OCI-LY7 (cell line): ENCODE results near the gene ANKRD18A.

Experiments
- EZH2phosphoT487 ChIP-seq: fragments of 200-600 bp; sonication (generic); IDR thresholded peaks from 2 replicates; pipeline ENCODE4 v1.6.1; 2018; ENCODE audit warnings: low read depth, borderline replicate concordance, mild to moderate bottlenecking, mixed run types, antibody characterized with exemption, low read length, moderate library complexity, mixed read lengths
- TF ChIP-seq, protein P1 (sequence below): fragments of 200-600 bp; sonication (generic); conservative IDR thresholded peaks from 2 replicates; pipeline ENCODE4 v1.5.1; 2014; ENCODE audit warnings: mild to moderate bottlenecking, antibody characterized with exemption, low read length, moderate library complexity, mixed read lengths

DNA sequence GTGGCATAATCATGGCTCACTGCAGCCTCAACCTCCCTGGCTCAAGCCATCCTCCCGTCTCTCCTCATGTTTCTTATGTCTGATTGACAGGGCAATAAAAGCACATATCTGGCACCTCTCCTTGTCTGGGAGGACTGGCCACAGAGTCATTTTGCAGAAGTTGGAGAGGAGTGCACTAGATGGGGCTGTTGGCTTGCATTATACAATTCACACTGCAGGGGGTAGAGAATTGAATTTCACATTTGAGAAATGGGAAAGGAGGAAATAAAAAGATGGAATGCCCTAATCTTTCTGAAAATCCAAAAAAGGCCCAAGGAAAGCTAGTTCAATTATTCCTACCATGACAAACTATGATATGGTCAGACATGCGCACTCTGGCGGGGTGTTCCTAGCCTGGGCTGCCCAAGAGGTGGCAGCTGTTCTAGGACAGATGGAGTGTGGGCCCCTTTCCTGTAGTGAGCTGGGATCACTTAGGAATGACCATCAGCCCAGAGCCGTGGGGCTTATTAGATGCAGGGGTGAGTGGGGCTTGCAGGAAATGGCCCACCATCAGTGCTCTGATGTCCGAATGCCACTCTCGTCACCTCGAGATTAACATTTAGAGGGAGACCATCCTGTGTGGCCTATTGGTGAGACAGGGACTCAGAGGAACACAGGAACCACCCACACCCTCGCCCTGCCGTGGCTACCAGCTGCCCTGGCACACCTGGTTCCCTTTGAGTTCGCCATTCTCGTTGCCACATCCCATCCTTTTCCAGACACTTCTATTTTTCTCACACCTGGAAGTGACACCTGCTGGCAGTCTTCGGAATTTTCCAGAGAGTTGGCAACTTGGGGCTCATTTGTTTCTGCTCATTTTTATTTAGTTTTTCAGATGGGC lies 21.8 kb upstream of the ANKRD18A start:
- TF ChIP-seq, protein P1, sequence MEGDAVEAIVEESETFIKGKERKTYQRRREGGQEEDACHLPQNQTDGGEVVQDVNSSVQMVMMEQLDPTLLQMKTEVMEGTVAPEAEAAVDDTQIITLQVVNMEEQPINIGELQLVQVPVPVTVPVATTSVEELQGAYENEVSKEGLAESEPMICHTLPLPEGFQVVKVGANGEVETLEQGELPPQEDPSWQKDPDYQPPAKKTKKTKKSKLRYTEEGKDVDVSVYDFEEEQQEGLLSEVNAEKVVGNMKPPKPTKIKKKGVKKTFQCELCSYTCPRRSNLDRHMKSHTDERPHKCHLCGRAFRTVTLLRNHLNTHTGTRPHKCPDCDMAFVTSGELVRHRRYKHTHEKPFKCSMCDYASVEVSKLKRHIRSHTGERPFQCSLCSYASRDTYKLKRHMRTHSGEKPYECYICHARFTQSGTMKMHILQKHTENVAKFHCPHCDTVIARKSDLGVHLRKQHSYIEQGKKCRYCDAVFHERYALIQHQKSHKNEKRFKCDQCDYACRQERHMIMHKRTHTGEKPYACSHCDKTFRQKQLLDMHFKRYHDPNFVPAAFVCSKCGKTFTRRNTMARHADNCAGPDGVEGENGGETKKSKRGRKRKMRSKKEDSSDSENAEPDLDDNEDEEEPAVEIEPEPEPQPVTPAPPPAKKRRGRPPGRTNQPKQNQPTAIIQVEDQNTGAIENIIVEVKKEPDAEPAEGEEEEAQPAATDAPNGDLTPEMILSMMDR: peak; percentile 48; the same call in 1 of the 2 replicates
- no peak for TF ChIP-seq EZH2phosphoT487
